K562 (cell line): ENCODE results near the gene GOLGA8B. TPM values are rescaled to one million over a fixed set of nuclear protein-coding genes. Genes with fewer than 3 reads are reported as not detected.

ENCODE experiments used
- ATAC-seq: fragments of 200-7000 bp; cut with Tn5 transposase; 3 replicates; pipeline ENCODE4 v1.9.1; 2020; ENCODE audit warnings: moderate library complexity
- BruUV-seq: library from RNA; stranded (reverse); fragments of 400-500 nt; replicated peaks from 2 replicates; lab custom pipeline; 2021; lab: Mats Ljungman, UMichigan
- CTCF ChIA-PET: fragments of 300-600 bp; formaldehyde crosslinking; extraction: SDS; loops from one replicate; lab custom pipeline; 2021; ENCODE audit warnings: low intra/inter-chr PET ratio; lab: Yijun Ruan, JAX
- POLR2A ChIA-PET: fragments of 300-600, 350-650 bp; sonication (Branson Sonifier 250); formaldehyde crosslinking; extraction: SDS; loops from one replicate; lab custom pipeline; 2021; ENCODE audit warnings: antibody characterized with exemption, inconsistent platforms; lab: Yijun Ruan, JAX
- DNase-seq, 4 experiments: peaks; one replicate each; pipeline versions ENCODE4 v3.0.0 to v3.0.0-alpha.2; 2011 to 2018; ENCODE audit warnings: low spot score in 3 of 4, mixed read lengths in 3 of 4; ENCODE audit errors: extremely low read depth in 1 of 4
- FAIRE-seq: peaks from 2 replicates; lab custom pipeline; 2011; peaks lifted over from hg19 to GRCh38; lab: Jason Lieb, UNC
- H2AFZ ChIP-seq: 2 replicates; pipeline ENCODE4 v1.6.0; 2011; ENCODE audit warnings: low read depth, low read length, control low read depth, inconsistent platforms
- H3K27ac ChIP-seq: fragments of 200-600 bp; 3 replicates; pipeline ENCODE4 v1.8.0; 2011; ENCODE audit warnings: low read depth, mild to moderate bottlenecking, control low read depth, inconsistent platforms, low read length, moderate library complexity, mixed read lengths; ENCODE audit errors: extremely low read depth
- H3K27me3 ChIP-seq, 2 experiments: fragments of 300-600 bp in 1 of 2; 2 replicates in 1 of 2; 3 replicates in 1 of 2; pipeline versions ENCODE4 v1.6.0 to v1.8.0; 2011; ENCODE audit warnings: inconsistent platforms in 2 of 2, low read length in 2 of 2, mild to moderate bottlenecking in 1 of 2, mixed read lengths in 1 of 2, moderate library complexity in 1 of 2; ENCODE audit not compliant: control insufficient read depth in 2 of 2, insufficient read depth in 2 of 2
- H3K36me3 ChIP-seq: fragments of 300-600 bp; 3 replicates; pipeline ENCODE4 v1.8.0; 2011; ENCODE audit warnings: mild to moderate bottlenecking, low read length, inconsistent platforms; ENCODE audit not compliant: control insufficient read depth, insufficient read depth
- H3K4me1 ChIP-seq, 2 experiments: fragments of 200-600 bp in 1 of 2; replicated peaks in 1 of 2; 2 replicates in 1 of 2; 3 replicates in 1 of 2; pipeline versions ENCODE4 v1.5.1 to v1.8.0; 2011; ENCODE audit warnings: inconsistent platforms in 2 of 2, low read length in 2 of 2, mild to moderate bottlenecking in 1 of 2, mixed read lengths in 1 of 2, moderate library complexity in 1 of 2; ENCODE audit not compliant: control insufficient read depth in 2 of 2, insufficient read depth in 2 of 2
- H3K4me2 ChIP-seq: 2 replicates; pipeline ENCODE4 v1.6.1; 2011; ENCODE audit warnings: low read length, control low read depth, inconsistent platforms, mixed read lengths; ENCODE audit not compliant: insufficient read depth
- H3K4me3 ChIP-seq: fragments of 200-600 bp; sonication (generic), shearing (Covaris generic); 2 replicates; pipeline ENCODE4 v1.5.1; 2016; ENCODE audit warnings: control low read depth, inconsistent platforms
- H3K79me2 ChIP-seq: fragments of 200-600 bp; 3 replicates; pipeline ENCODE4 v1.8.0; 2011; ENCODE audit warnings: low read length, inconsistent platforms; ENCODE audit not compliant: control insufficient read depth, insufficient read depth
- H3K9ac ChIP-seq, 2 experiments: 2 replicates each; pipeline versions ENCODE4 v1.6.0 to v1.6.1; 2011; ENCODE audit warnings: low read depth in 2 of 2, low read length in 2 of 2, control low read depth in 1 of 2, inconsistent platforms in 1 of 2, mild to moderate bottlenecking in 1 of 2, mixed read lengths in 1 of 2; ENCODE audit not compliant: insufficient read depth in 1 of 2
- H3K9me1 ChIP-seq: one replicate; pipeline ENCODE4 v1.6.0; 2011; ENCODE audit warnings: inconsistent platforms, mild to moderate bottlenecking, low read length, moderate library complexity; ENCODE audit not compliant: control insufficient read depth, insufficient read depth
- H3K9me3 ChIP-seq: replicated peaks from 2 replicates; pipeline ENCODE4 v1.5.1; 2011; ENCODE audit warnings: low read depth, low read length, inconsistent platforms; ENCODE audit not compliant: control insufficient read depth, insufficient read depth
- H4K20me1 ChIP-seq: replicated peaks from 2 replicates; pipeline ENCODE4 v1.6.1; 2011; ENCODE audit warnings: low read length, inconsistent platforms, mixed read lengths; ENCODE audit not compliant: control insufficient read depth, insufficient read depth
- MIER1 ChIP-seq: fragments of 450-650 bp; IDR thresholded peaks from 2 replicates; pipeline ENCODE4 v1.6.1; 2016; ENCODE audit warnings: antibody characterized with exemption, mild to moderate bottlenecking, low read depth
- NCOA4 ChIP-seq: fragments of 450-650 bp; IDR thresholded peaks from 2 replicates; pipeline ENCODE4 v1.6.1; 2018; ENCODE audit warnings: mild to moderate bottlenecking; ENCODE audit not compliant: partially characterized antibody
- SUPT5H ChIP-seq: fragments of 450-650 bp; IDR thresholded peaks from 2 replicates; pipeline ENCODE4 v1.6.1; 2016
- ZFP91 ChIP-seq: sonication (generic); formaldehyde crosslinking; IDR thresholded peaks from 2 replicates; pipeline ENCODE4 v1.8.0; 2022; ENCODE audit warnings: mild to moderate bottlenecking, missing genetic modification reagents
- WGBS: fragments of 100-300 bp; shearing (Covaris generic); methylation state at CpG from one replicate; pipeline ENCODE4 v1.1.6; 2016; ENCODE audit warnings: low coverage, mixed read lengths; ENCODE audit not compliant: insufficient coverage; ENCODE audit errors: missing lambda C conversion rate; 5-methylcytosine and 5-hydroxymethylcytosine counted together
- in situ Hi-C: fragments of 300-500 bp; cut with MboI; formaldehyde crosslinking; loops from 4 replicates; pipeline ENCODE4 v1.15.0; 2018; ENCODE audit warnings: inconsistent platforms, mixed read lengths
- intact Hi-C: fragments of 100-400 bp; cut with micrococcal nuclease; formaldehyde crosslinking; loops from 2 replicates; pipeline ENCODE4 v1.14.2; 2022
- polyA plus RNA-seq, 8 experiments: library from polyadenylated mRNA; depleted of rRNA in 4 of 8; stranded (reverse) in 5 of 8; unstranded in 3 of 8; fragments of >200 nt; fragmentation: Nextera tagmentation in 2 of 8; fragmentation: Illumina TruSeq in 1 of 8; extraction: Ambion mirVana in 2 of 8; extraction: Trizol in 1 of 8; gene quantifications; 2 replicates each; pipeline versions ENCODE4 v1.2.1 to v1.2.3, GENCODE V29; 2011 to 2014; ENCODE audit warnings: inconsistent platforms in 1 of 8, missing spikeins in 1 of 8
- total RNA-seq, 7 experiments: library from RNA; depleted of rRNA in 6 of 7; stranded (reverse); fragments of >200 nt in 6 of 7; fragmentation: Illumina TruSeq in 2 of 7; extraction: Trizol in 2 of 7; gene quantifications; 2 replicates each; pipeline versions ENCODE4 v1.2.1 to v1.2.3, GENCODE V29; 2011 to 2021; ENCODE audit warnings: low replicate concordance in 1 of 7

The GOLGA8B gene
- total and polyA plus RNA-seq, 9 of the 15 experiments (the other 6 are each of a cell fraction or from before 2014, with no cell fraction given), result 7.9 to 236 (median 54.1) TPM

DNA sequence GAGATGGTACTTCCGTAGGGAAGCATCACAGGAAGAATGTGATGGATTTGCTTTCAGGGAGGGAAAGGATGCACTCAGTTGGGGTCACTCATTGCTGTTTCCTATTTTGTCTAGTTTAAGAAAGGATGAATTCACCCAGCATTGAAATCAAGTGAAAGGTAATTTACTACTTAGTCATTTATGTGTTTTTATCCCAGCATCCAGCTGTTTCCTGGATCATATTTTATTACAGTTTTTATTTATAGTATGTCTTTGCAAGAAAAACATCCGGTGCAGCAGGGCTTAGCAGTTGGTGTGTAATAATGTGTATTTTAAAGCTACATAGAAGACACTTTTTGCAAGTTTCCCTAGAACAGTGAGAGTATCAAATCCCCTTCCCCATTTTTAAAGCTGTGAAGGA, 37.4 kb upstream of the GOLGA8B start:
- no peak for ATAC-seq
- peaks cover 0 to 10% of the 10 kb centered on the region in 2 experiments; a peak in 4 of 5 replicates for H3K4me1 ChIP-seq
- WGBS, result 34% methylated on average over 2 of the region's 2 CpGs
- H4K20me1 ChIP-seq, result no peaks in the 10 kb centered on the region
- FAIRE-seq, result no peak
- 0 out of 4 replicates have a peak overlapping the region, but pooled peaks of 1 of the 2 experiments have one; percentile 20 for H3K9ac ChIP-seq
- TF ChIP-seq MIER1, result no peak
- no peak for TF ChIP-seq ZFP91 (CRISPR knock-in tag)
- no peak for TF ChIP-seq NCOA4
- no peak for TF ChIP-seq SUPT5H
- TF ChIP-seq, all 486 proteins: peak for 0
- Histone ChIP-seq H2AFZ (peak overlapping the region; percentile 78), H3K79me2 (no peaks in the 10 kb centered on the region), H3K9me1 (no peaks in the 10 kb centered on the region), H3K4me2 (no peak overlapping the region), H3K4me3 (no peak overlapping the region), H3K9me3 (0 out of 2 replicates have a peak, but pooled peaks cover 2% of the 10 kb centered on the region), H3K27ac (no peak overlapping the region), H3K27me3 (no peaks in the 10 kb centered on the region), H3K36me3 (no peaks in the 10 kb centered on the region)
- BruUV-seq, result no TSS peak
- no peak for DNase-seq
- ChIA-PET POLR2A (interaction anchor here (0.5 to 1.8 kb wide), 7 partner anchors 7 to 829 kb away, joined by 3 to 7 read pairs (median 4); no protein-coding TSS in a partner anchor), CTCF (interaction anchor here (3.4 kb wide), 1 partner anchor 299 kb away, joined by 28 read pairs; no protein-coding TSS in a partner anchor)
- intact Hi-C loops, result loop anchor here (1.0 to 10.0 kb wide), 4 partner anchors 86 to 821 kb away; no protein-coding TSS in a partner anchor
- in situ Hi-C loops, result loop anchor here (5.0 kb wide), 1 partner anchor 296 kb away; no protein-coding TSS in a partner anchor
